ENCODE data around the gene CLSTN2.

DNA sequence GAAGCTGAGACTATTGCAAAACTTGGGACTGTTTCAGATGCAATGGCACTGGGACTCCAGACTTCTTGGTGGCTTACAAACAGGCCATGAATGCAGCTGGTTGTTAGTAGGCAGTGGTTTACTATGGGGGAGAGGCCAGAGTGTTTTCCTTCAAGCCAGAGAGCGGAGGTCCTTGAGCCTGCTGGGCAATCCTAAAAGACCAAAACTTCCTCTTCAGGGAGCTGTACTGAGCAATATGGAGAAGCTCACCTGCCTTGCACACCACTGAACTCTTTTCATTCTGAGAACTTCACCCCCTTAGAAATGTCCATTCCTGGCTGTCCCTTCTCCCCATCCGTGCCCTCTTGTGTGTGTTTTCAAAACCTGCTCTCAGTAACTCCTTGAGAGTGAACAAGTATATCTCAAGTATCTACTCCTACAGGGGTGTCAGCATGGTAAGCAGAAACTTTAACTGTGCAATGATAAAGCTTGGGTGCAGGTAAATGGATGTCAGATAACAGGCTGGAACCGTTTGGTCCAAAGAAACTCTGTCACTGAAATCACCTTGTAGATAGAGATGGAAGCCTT lies 213.9 kb downstream of the CLSTN2 start:
- TF ChIP-seq ZNF362 (CRISPR knock-in tag; IDR thresholded peaks at IDR 0.05; ENCODE audit: borderline replicate concordance) (no peak), YEATS2 (CRISPR knock-in tag; IDR thresholded peaks at IDR 0.05; ENCODE audit: borderline replicate concordance) (no peak), CTCF (CRISPR knock-in tag; IDR thresholded peaks at IDR 0.05) (no peak)
